Activated CD4-positive, alpha-beta T cell treated with anti-CD3 and anti-CD28 coated beads for 24 hours (primary cell): Measurements from ENCODE around the gene WDR18.

ENCODE experiments used
- DNase-seq, 2 donors: peaks; one replicate each; pipeline ENCODE4 v3.0.0-alpha.2; 2020; ENCODE audit warnings: low read depth in 2 of 2

Gene WDR18

GRCh38 chr19:984165-984967 is at the start of gene WDR18:
TSS of gene WDR18 (plus strand) at chr19:984345. CDS start at chr19:984354, 9 bp downstream.
- peak; percentile 86 to 89 for DNase-seq

- DNase-seq = no peak
Measured at GRCh38 chr19:934865-935479, 49.2 kb upstream of the WDR18 start.

- DNase-seq = no peak
Measured at GRCh38 chr19:936175-936546, 48.0 kb upstream of the WDR18 start.

- no peak for DNase-seq
Measured at GRCh38 chr19:937259-937694, 46.9 kb upstream of the WDR18 start.

GRCh38 chr19:938233-938923 is 45.8 kb upstream of the WDR18 start:
- DNase-seq = no peak

- DNase-seq = no peak
Measured at GRCh38 chr19:939439-939838, 44.7 kb upstream of the WDR18 start.

- no peak for DNase-seq
Measured at GRCh38 chr19:939922-940321, 44.2 kb upstream of the WDR18 start.

- DNase-seq = peak in 1 of 2 donors; percentile 38
Measured at GRCh38 chr19:940591-941291, 43.4 kb upstream of the WDR18 start.

- DNase-seq = no peak
Measured at GRCh38 chr19:941292-942132, 42.6 kb upstream of the WDR18 start.

GRCh38 chr19:942133-942645 is 42.0 kb upstream of the WDR18 start:
- DNase-seq = no peak

- DNase-seq = no peak
Measured at GRCh38 chr19:943551-944170, 40.5 kb upstream of the WDR18 start.

GRCh38 chr19:944171-944567 is 40.0 kb upstream of the WDR18 start:
- no peak for DNase-seq

GRCh38 chr19:944663-945241 is 39.4 kb upstream of the WDR18 start:
- no peak for DNase-seq

GRCh38 chr19:945401-946252 is 38.5 kb upstream of the WDR18 start:
- DNase-seq = no peak

GRCh38 chr19:947090-947706 is 36.9 kb upstream of the WDR18 start:
- DNase-seq = no peak

- no peak for DNase-seq
Measured at GRCh38 chr19:947707-948539, 36.2 kb upstream of the WDR18 start.

GRCh38 chr19:948842-949496 is 35.2 kb upstream of the WDR18 start:
- no peak for DNase-seq
